ENCODE measurements around the gene RPL6. TPM values are rescaled to one million over a fixed set of nuclear protein-coding genes. Genes with fewer than 3 reads are reported as not detected.

Gene RPL6
- total RNA-seq, 3 donors from 2014 or later, result 1,571 to 1,840 (median 1,826) TPM

- TF ChIP-seq CTCF (IDR thresholded peaks at IDR 0.05), result no peak
- TF ChIP-seq POLR2A (IDR thresholded peaks at IDR 0.05), result no peak
- TF ChIP-seq POLR2AphosphoS5 (IDR thresholded peaks at IDR 0.05), result no peak
- no peak for DNase-seq (ENCODE audit: low spot score in 2 of 2)
- intact Hi-C loops (cut with DNase I; ENCODE audit: low total_unique reads), result no loop called here
- no peaks in the 10 kb centered on the region for H3K36me3 ChIP-seq
- no peaks in the 10 kb centered on the region for H3K9me3 ChIP-seq
- no peaks in the 10 kb centered on the region for H3K27me3 ChIP-seq
- no peak overlapping the region for H3K4me3 ChIP-seq
- H3K4me1 ChIP-seq, result no peaks in the 10 kb centered on the region
- H3K27ac ChIP-seq, result no peak overlapping the region
These were observed 38.4 kb downstream of the RPL6 start for GRCh38 chr12:112370868-112371510.

GRCh38 chr12:112370199-112370598, 39.2 kb downstream of the RPL6 start:
- Histone ChIP-seq H3K4me1 (no peaks in the 10 kb centered on the region), H3K36me3 (no peaks in the 10 kb centered on the region), H3K27me3 (no peaks in the 10 kb centered on the region), H3K9me3 (no peaks in the 10 kb centered on the region), H3K27ac (no peak overlapping the region), H3K4me3 (no peak overlapping the region)
- no peak for DNase-seq (ENCODE audit: low spot score in 2 of 2)
- TF ChIP-seq CTCF (IDR thresholded peaks at IDR 0.05) (no peak), POLR2A (IDR thresholded peaks at IDR 0.05) (no peak), POLR2AphosphoS5 (IDR thresholded peaks at IDR 0.05) (no peak)
- intact Hi-C loops (cut with DNase I; ENCODE audit: low total_unique reads), result no loop called here

- TF ChIP-seq POLR2A (IDR thresholded peaks at IDR 0.05), result no peak
- no peak for TF ChIP-seq CTCF (IDR thresholded peaks at IDR 0.05)
- TF ChIP-seq POLR2AphosphoS5 (IDR thresholded peaks at IDR 0.05), result no peak
- H3K27ac ChIP-seq, result no peak overlapping the region
These were observed 40.5 kb downstream of the RPL6 start for GRCh38 chr12:112368856-112369255.

GRCh38 chr12:112367965-112368364, 41.4 kb downstream of the RPL6 start:
- TF ChIP-seq CTCF (IDR thresholded peaks at IDR 0.05), result no peak
- no peak for TF ChIP-seq POLR2A (IDR thresholded peaks at IDR 0.05)
- no peak for TF ChIP-seq POLR2AphosphoS5 (IDR thresholded peaks at IDR 0.05)
- Histone ChIP-seq H3K4me3 (no peak overlapping the region), H3K4me1 (no peaks in the 10 kb centered on the region), H3K27ac (no peak overlapping the region), H3K36me3 (no peaks in the 10 kb centered on the region), H3K27me3 (no peaks in the 10 kb centered on the region), H3K9me3 (no peaks in the 10 kb centered on the region)
- DNase-seq (ENCODE audit: low spot score in 2 of 2), result no peak
- intact Hi-C loops (cut with DNase I; ENCODE audit: low total_unique reads), result no loop called here

More at GRCh38 chr12:112368856-112369255, 40.5 kb downstream of the RPL6 start:
- no peaks in the 10 kb centered on the region for H3K4me1 ChIP-seq
- no peaks in the 10 kb centered on the region for H3K27me3 ChIP-seq
- DNase-seq (ENCODE audit: low spot score in 2 of 2), result no peak
- H3K9me3 ChIP-seq, result no peaks in the 10 kb centered on the region
- H3K36me3 ChIP-seq, result no peaks in the 10 kb centered on the region
- intact Hi-C loops (cut with DNase I; ENCODE audit: low total_unique reads), result no loop called here
- no peak overlapping the region for H3K4me3 ChIP-seq

- DNase-seq (ENCODE audit: low spot score in 2 of 2), result no peak
- H3K36me3 ChIP-seq, result no peaks in the 10 kb centered on the region
- H3K27me3 ChIP-seq, result no peaks in the 10 kb centered on the region
- H3K4me3 ChIP-seq, result no peak overlapping the region
- TF ChIP-seq POLR2A (IDR thresholded peaks at IDR 0.05), result no peak
- no peak overlapping the region for H3K27ac ChIP-seq
- no peaks in the 10 kb centered on the region for H3K4me1 ChIP-seq
- H3K9me3 ChIP-seq, result no peaks in the 10 kb centered on the region
- intact Hi-C loops (cut with DNase I; ENCODE audit: low total_unique reads), result loop anchor here (5.0 kb wide), 1 partner anchor 1335 kb away; no protein-coding TSS in a partner anchor
These were observed 47.1 kb downstream of the RPL6 start for GRCh38 chr12:112362310-112362709.
